ENCODE results near the gene SNAP25. TPM values are rescaled to one million over a fixed set of nuclear protein-coding genes. Genes with fewer than 3 reads are reported as not detected.

Gene SNAP25
- total and polyA plus RNA-seq, 7 donors = 0.46 to 19.3 (median 6.8) TPM

DNA sequence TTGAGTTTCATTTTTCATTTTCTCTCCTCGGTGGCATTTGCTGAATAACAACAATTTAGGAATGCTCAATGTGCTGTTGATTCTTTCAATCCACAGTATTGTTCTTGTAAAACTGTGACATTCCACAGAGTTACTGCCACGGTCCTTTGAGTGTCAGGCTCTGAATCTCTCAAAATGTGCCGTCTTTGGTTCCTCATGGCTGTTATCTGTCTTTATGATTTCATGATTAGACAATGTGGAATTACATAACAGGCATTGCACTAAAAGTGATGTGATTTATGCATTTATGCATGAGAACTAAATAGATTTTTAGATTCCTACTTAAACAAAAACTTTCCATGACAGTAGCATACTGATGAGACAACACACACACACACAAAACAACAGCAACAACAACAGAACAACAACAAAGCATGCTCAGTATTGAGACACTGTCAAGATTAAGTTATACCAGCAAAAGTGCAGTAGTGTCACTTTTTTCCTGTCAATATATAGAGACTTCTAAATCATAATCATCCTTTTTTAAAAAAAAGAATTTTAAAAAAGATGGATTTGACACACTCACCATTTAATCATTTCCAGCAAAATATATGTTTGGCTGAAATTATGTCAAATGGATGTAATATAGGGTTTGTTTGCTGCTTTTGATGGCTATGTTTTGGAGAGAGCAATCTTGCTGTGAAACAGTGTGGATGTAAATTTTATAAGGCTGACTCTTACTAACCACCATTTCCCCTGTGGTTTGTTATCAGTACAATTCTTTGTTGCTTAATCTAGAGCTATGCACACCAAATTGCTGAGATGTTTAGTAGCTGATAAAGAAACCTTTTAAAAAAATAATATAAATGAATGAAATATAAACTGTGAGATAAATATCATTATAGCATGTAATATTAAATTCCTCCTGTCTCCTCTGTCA is 88.1 kb downstream of the SNAP25 start:
- 38 to 40% methylated on average over 3 of the region's 3 CpGs for WGBS, 2 donors
- Histone ChIP-seq H3K27me3 (no peaks in the 10 kb centered on the region), H3K4me3 (no peak overlapping the region), H3K9me3 (no peaks in the 10 kb centered on the region), H3K4me1 (no peaks in the 10 kb centered on the region), H3K36me3 (no peaks in the 10 kb centered on the region), H3K27ac (no peak overlapping the region)
- intact Hi-C loops (cut with DNase I) = no loop called here
- DNase-seq = no peak
- no peak for TF ChIP-seq EP300 (IDR thresholded peaks at IDR 0.05)
- no peak for TF ChIP-seq CTCF (IDR thresholded peaks at IDR 0.05)

GRCh38 chr20:10307359-10307735 is 88.7 kb downstream of the SNAP25 start:
- WGBS, 2 donors = 42 to 67% methylated on average over 3 of the region's 3 CpGs
- intact Hi-C loops (cut with DNase I) = no loop called here
- Histone ChIP-seq H3K4me3 (no peak overlapping the region), H3K4me1 (no peaks in the 10 kb centered on the region), H3K27ac (no peak overlapping the region), H3K9me3 (no peaks in the 10 kb centered on the region), H3K27me3 (no peaks in the 10 kb centered on the region), H3K36me3 (no peaks in the 10 kb centered on the region)
- no peak for DNase-seq
- TF ChIP-seq EP300 (IDR thresholded peaks at IDR 0.05) = no peak

DNA sequence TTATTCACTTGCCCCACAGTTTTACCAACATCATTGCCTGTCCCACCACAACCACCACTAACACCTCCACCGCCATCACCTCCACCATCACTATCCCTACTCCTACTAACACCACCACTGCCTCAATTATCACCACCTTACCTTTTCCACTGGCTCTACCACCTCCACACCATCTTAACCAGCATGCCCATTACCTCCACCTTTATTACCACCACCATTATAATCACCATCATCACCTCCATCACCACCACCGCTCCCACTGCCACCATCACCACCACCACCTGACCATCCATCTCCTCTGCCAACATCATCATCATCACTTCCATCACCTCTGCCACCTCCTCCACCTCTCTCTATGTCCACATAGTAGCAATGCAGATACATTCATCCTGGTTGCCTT is 90.0 kb downstream of the SNAP25 start:
- no peak for DNase-seq
- H3K4me1 ChIP-seq = no peaks in the 10 kb centered on the region
- H3K27me3 ChIP-seq = no peaks in the 10 kb centered on the region
- no peak overlapping the region for H3K27ac ChIP-seq
- no peak overlapping the region for H3K4me3 ChIP-seq
- 69 to 95% methylated on average over 2 of the region's 2 CpGs for WGBS, 2 donors
- TF ChIP-seq CTCF (IDR thresholded peaks at IDR 0.05) (no peak), EP300 (IDR thresholded peaks at IDR 0.05) (no peak), POLR2A (IDR thresholded peaks at IDR 0.05) (no peak), POLR2AphosphoS5 (IDR thresholded peaks at IDR 0.05) (no peak)
- no peaks in the 10 kb centered on the region for H3K36me3 ChIP-seq
- intact Hi-C loops (cut with DNase I) = no loop called here
- H3K9me3 ChIP-seq = no peaks in the 10 kb centered on the region

DNA sequence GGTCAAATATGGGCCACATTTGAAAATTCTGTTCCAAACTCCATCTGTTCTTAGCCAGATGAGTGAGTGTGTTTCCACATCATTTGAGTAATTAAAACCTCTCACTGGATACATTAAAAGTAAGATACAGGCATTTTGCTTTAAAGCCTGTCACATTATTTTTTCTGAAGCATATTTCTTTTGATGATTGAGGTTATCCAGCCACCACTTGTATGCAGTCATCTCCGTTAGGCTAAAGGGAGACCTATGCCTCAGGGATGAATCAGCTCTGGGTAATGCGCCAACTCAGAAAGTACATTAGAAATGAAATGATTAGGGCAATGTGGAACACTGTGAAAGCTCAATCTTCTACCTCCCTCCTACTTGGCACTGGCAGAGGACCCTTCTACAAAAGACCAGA is 90.7 kb downstream of the SNAP25 start:
- Histone ChIP-seq H3K4me1 (no peaks in the 10 kb centered on the region), H3K27me3 (no peaks in the 10 kb centered on the region), H3K9me3 (no peaks in the 10 kb centered on the region), H3K4me3 (no peak overlapping the region), H3K27ac (no peak overlapping the region), H3K36me3 (no peaks in the 10 kb centered on the region)
- 84 to 88% methylated on average over 2 of the region's 2 CpGs for WGBS, 2 donors
- intact Hi-C loops (cut with DNase I) = no loop called here
- no peak for DNase-seq
- TF ChIP-seq POLR2A (IDR thresholded peaks at IDR 0.05) = no peak
- no peak for TF ChIP-seq EP300 (IDR thresholded peaks at IDR 0.05)

DNA sequence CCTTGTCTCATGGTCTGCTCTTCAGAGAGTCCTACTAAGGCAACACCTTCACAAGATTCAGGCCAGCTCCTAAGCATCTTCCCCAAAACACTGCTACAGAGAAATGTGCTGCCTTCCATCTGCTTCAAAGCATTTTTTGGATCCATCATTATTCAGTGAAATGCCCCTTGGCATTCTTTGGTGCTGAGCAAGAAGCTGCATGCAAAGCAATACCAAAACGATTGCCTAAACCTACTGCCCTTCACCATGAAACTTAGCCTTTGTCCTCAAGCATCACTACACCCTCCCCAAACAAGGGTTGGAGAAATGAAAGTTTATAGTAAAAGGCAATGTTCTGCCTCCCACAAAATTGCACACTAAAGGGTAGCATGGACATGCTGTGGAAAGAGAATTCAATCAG is 93.5 kb downstream of the SNAP25 start:
- H3K9me3 ChIP-seq = no peaks in the 10 kb centered on the region
- no peak for DNase-seq
- WGBS, 2 donors = 75 to 83% methylated on average over 1 of the region's 1 CpG
- H3K4me3 ChIP-seq = no peak overlapping the region
- H3K27ac ChIP-seq = no peak overlapping the region
- no peaks in the 10 kb centered on the region for H3K27me3 ChIP-seq
- no peaks in the 10 kb centered on the region for H3K4me1 ChIP-seq
- no peak for TF ChIP-seq EP300 (IDR thresholded peaks at IDR 0.05)
- no peaks in the 10 kb centered on the region for H3K36me3 ChIP-seq
- intact Hi-C loops (cut with DNase I) = no loop called here

DNA sequence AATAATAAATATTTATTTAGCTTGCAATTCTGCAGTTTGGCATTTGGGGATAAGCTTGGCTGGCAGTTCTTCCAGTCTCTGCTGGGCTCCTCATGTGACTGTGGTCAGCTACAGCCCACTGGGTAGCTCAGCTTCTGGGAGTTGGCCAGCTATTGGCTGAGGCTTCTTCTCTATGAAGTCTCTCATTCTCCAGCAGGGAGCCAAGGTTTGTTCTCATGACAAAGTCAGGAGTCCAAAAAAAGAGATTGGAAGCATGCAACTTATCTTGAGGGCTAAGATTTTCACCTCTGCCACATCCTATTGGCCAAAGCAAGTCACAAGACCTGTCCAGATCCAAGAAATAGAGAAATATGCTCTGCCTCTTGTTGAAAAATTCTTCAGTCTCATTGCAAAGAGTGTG is 94.6 kb downstream of the SNAP25 start:
- no peaks in the 10 kb centered on the region for H3K36me3 ChIP-seq
- intact Hi-C loops (cut with DNase I) = no loop called here
- TF ChIP-seq POLR2AphosphoS5 (IDR thresholded peaks at IDR 0.05) = no peak
- TF ChIP-seq EP300 (IDR thresholded peaks at IDR 0.05) = no peak
- TF ChIP-seq POLR2A (IDR thresholded peaks at IDR 0.05) = no peak
- no peak for TF ChIP-seq CTCF (IDR thresholded peaks at IDR 0.05)
- no peak for DNase-seq
- H3K4me1 ChIP-seq = no peaks in the 10 kb centered on the region
- no peak overlapping the region for H3K27ac ChIP-seq
- H3K27me3 ChIP-seq = no peaks in the 10 kb centered on the region
- no peaks in the 10 kb centered on the region for H3K9me3 ChIP-seq
- no peak overlapping the region for H3K4me3 ChIP-seq

Data from sigmoid colon (tissue), 7 donors.